HCT116 (cell line): ENCODE results near the gene RIPK4. TPM values are rescaled to one million over a fixed set of nuclear protein-coding genes. Genes with fewer than 3 reads are reported as not detected.

Source experiments
- ATAC-seq: fragments of 200-7000 bp; cut with Tn5 transposase; 2 replicates; pipeline ENCODE4 v1.9.1; 2020; ENCODE audit warnings: mild to moderate bottlenecking, moderate library complexity
- BruUV-seq: library from RNA; stranded (reverse); fragments of 400-500 nt; replicated peaks from 2 replicates; lab custom pipeline; 2021; lab: Mats Ljungman, UMichigan
- CTCF ChIA-PET: fragments of 300-600 bp; sonication (Branson Sonifier 250); formaldehyde crosslinking; loops from one replicate; lab custom pipeline; 2021; ENCODE audit warnings: antibody characterized with exemption; lab: Charles Lee
- POLR2A ChIA-PET: fragments of 300-600, 350-600 bp; sonication (Branson Sonifier 250); formaldehyde crosslinking; loops from one replicate; lab custom pipeline; 2021; ENCODE audit warnings: antibody characterized with exemption; lab: Charles Lee
- RAD21 ChIA-PET, 2 experiments: fragments of 300-600 bp; sonication (Branson Sonifier 250); formaldehyde crosslinking; loops; one replicate each; lab custom pipeline; 2023; ENCODE audit warnings: low total read pairs in 2 of 2; ENCODE audit not compliant: uncharacterized antibody in 2 of 2, unreplicated experiment in 2 of 2, low non-redundant PET in 1 of 2; lab: Charles Lee
- DNase-seq: peaks from one replicate; pipeline ENCODE4 v3.0.0-alpha.2; 2010; ENCODE audit warnings: low read depth, low spot score
- H2AFZ ChIP-seq: fragments of 200-600 bp; shearing (Covaris generic), sonication (generic); 2 replicates; pipeline ENCODE4 v1.6.1; 2017; ENCODE audit warnings: low read depth, mixed run types, mixed read lengths, antibody characterized with exemption, low read length; ENCODE audit not compliant: poor library complexity, severe bottlenecking
- H3K27ac ChIP-seq: 2 replicates; pipeline ENCODE4 v1.5.1; 2012; ENCODE audit warnings: low read depth, low read length
- H3K27me3 ChIP-seq: fragments of 200-600 bp; sonication (generic); 2 replicates; pipeline ENCODE4 v1.6.1; 2016; ENCODE audit warnings: mixed run types, low read length, mixed read lengths; ENCODE audit not compliant: insufficient read depth
- H3K36me3 ChIP-seq, 2 experiments: fragments of 200-500 bp in 1 of 2; fragments of 200-600 bp in 1 of 2; sonication (Bioruptor generic) in 1 of 2; sonication (generic) in 1 of 2; 2 replicates each; pipeline versions ENCODE4 v1.5.1 to v1.6.1; 2014 to 2016; ENCODE audit warnings: low read length in 2 of 2, inconsistent platforms in 1 of 2, mixed read lengths in 1 of 2, mixed run types in 1 of 2; ENCODE audit not compliant: insufficient read depth in 2 of 2, control insufficient read depth in 1 of 2
- H3K4me1 ChIP-seq, 2 experiments: fragments of 200-600 bp in 1 of 2; sonication (generic) in 1 of 2; 2 replicates each; pipeline versions ENCODE4 v1.5.1 to v1.6.1; 2012 to 2017; ENCODE audit warnings: low read length in 2 of 2, inconsistent platforms in 1 of 2, mild to moderate bottlenecking in 1 of 2, mixed read lengths in 1 of 2, mixed run types in 1 of 2, moderate library complexity in 1 of 2; ENCODE audit not compliant: insufficient read depth in 2 of 2, control insufficient read depth in 1 of 2
- H3K4me2 ChIP-seq: fragments of 200-600 bp; sonication (generic); 2 replicates; pipeline ENCODE4 v1.6.1; 2017; ENCODE audit warnings: mixed run types, low read length, mixed read lengths
- H3K4me3 ChIP-seq, 2 experiments: fragments of 200-600 bp in 1 of 2; sonication (generic) in 1 of 2; replicated peaks in 1 of 2; 2 replicates each; pipeline ENCODE4 v1.5.1; 2011 to 2016; ENCODE audit warnings: low read length in 2 of 2, control low read depth in 1 of 2, low read depth in 1 of 2, mild to moderate bottlenecking in 1 of 2, mixed read lengths in 1 of 2, mixed run types in 1 of 2
- H3K79me2 ChIP-seq: fragments of 200-600 bp; sonication (generic); 2 replicates; pipeline ENCODE4 v1.6.1; 2017; ENCODE audit warnings: mild to moderate bottlenecking, mixed run types, low read length, moderate library complexity, mixed read lengths; ENCODE audit not compliant: insufficient read depth
- H3K9ac ChIP-seq: fragments of 200-600 bp; sonication (generic); 2 replicates; pipeline ENCODE4 v1.6.1; 2016; ENCODE audit warnings: low read length, mixed read lengths
- H3K9me2 ChIP-seq: fragments of 200-600 bp; sonication (generic), shearing (Covaris generic); 2 replicates; pipeline ENCODE4 v1.6.1; 2017; ENCODE audit warnings: mixed run types, mild to moderate bottlenecking, moderate library complexity; ENCODE audit not compliant: insufficient read depth
- H3K9me3 ChIP-seq, 2 experiments: fragments of 200-500 bp in 1 of 2; fragments of 200-600 bp in 1 of 2; sonication (Bioruptor generic) in 1 of 2; sonication (generic) in 1 of 2; 2 replicates each; pipeline ENCODE4 v1.6.1; 2014 to 2017; ENCODE audit warnings: low read length in 2 of 2, mixed read lengths in 2 of 2, inconsistent platforms in 1 of 2, low read depth in 1 of 2, mild to moderate bottlenecking in 1 of 2, mixed run types in 1 of 2, moderate library complexity in 1 of 2; ENCODE audit not compliant: control insufficient read depth in 1 of 2, insufficient read depth in 1 of 2
- H4K20me1 ChIP-seq: fragments of 200-600 bp; sonication (generic), shearing (Covaris generic); 2 replicates; pipeline ENCODE4 v1.6.1; 2017; ENCODE audit warnings: mixed run types, mild to moderate bottlenecking, moderate library complexity; ENCODE audit not compliant: insufficient read depth
- ATF3 ChIP-seq: IDR thresholded peaks from 2 replicates; pipeline ENCODE4 v1.6.1; 2012
- CBX3 ChIP-seq: IDR thresholded peaks from 2 replicates; pipeline ENCODE4 v1.6.1; 2012; ENCODE audit warnings: low read depth
- CEBPB ChIP-seq: IDR thresholded peaks from 2 replicates; pipeline ENCODE4 v1.6.1; 2012; ENCODE audit warnings: low read depth
- ELF1 ChIP-seq: IDR thresholded peaks from 2 replicates; pipeline ENCODE4 v1.6.1; 2012; ENCODE audit warnings: low read depth, borderline replicate concordance
- EZH2 ChIP-seq: fragments of 200-600 bp; sonication (generic); IDR thresholded peaks from 2 replicates; pipeline ENCODE4 v1.6.1; 2017; ENCODE audit warnings: antibody characterized with exemption, mixed run types
- EZH2phosphoT487 ChIP-seq: fragments of 200-600 bp; IDR thresholded peaks from 2 replicates; pipeline ENCODE4 v1.6.1; 2018; ENCODE audit warnings: antibody characterized with exemption, borderline replicate concordance
- FOSL1 ChIP-seq: IDR thresholded peaks from 2 replicates; pipeline ENCODE4 v1.6.1; 2012; ENCODE audit warnings: low read depth
- JUND ChIP-seq: IDR thresholded peaks from 2 replicates; pipeline ENCODE4 v1.6.1; 2012
- MAX ChIP-seq: IDR thresholded peaks from 2 replicates; pipeline ENCODE4 v1.6.1; 2012
- POLR2A ChIP-seq: IDR thresholded peaks from 2 replicates; pipeline ENCODE4 v1.7.0; 2011; ENCODE audit warnings: borderline replicate concordance; ENCODE audit not compliant: insufficient read depth, insufficient read length; ENCODE audit errors: extremely low read depth
- POLR2AphosphoS5 ChIP-seq: IDR thresholded peaks from 2 replicates; pipeline ENCODE4 v1.6.1; 2011; ENCODE audit warnings: mild to moderate bottlenecking, low read depth, low read length, moderate library complexity
- RAD21 ChIP-seq: IDR thresholded peaks from 2 replicates; pipeline ENCODE4 v1.6.1; 2012; ENCODE audit warnings: low read depth, mild to moderate bottlenecking
- REST ChIP-seq: IDR thresholded peaks from 2 replicates; pipeline ENCODE4 v1.6.1; 2012; ENCODE audit warnings: low read depth
- SRF ChIP-seq: IDR thresholded peaks from 2 replicates; pipeline ENCODE4 v1.6.1; 2012; ENCODE audit warnings: low read depth
- TCF7L2 ChIP-seq: IDR thresholded peaks from 2 replicates; pipeline ENCODE4 v1.7.0; 2011; ENCODE audit warnings: borderline replicate concordance, inconsistent platforms; ENCODE audit not compliant: insufficient read depth, insufficient read length; ENCODE audit errors: extremely low read depth
- YY1 ChIP-seq: IDR thresholded peaks from 2 replicates; pipeline ENCODE4 v1.6.1; 2011; ENCODE audit warnings: low read length, low read depth, moderate library complexity, mild to moderate bottlenecking; ENCODE audit not compliant: insufficient replicate concordance; ENCODE audit errors: extremely low read depth
- ZNF274 ChIP-seq: fragments of 200-500 bp; sonication (Bioruptor generic); IDR thresholded peaks from 2 replicates; pipeline ENCODE4 v1.6.1; 2014; ENCODE audit warnings: mild to moderate bottlenecking, low read depth, low read length, inconsistent platforms
- intact Hi-C: fragments of 100-400 bp; cut with micrococcal nuclease; formaldehyde crosslinking; loops from 2 replicates; pipeline ENCODE4 v1.10.0; 2022
- total RNA-seq: library from RNA; stranded (reverse); gene quantifications from one replicate; pipeline ENCODE4 v1.2.1, GENCODE V29; 2021; ENCODE audit not compliant: unreplicated experiment
- TF ChIP-seq, protein P1 (sequence below): IDR thresholded peaks from 2 replicates; pipeline ENCODE4 v1.6.1; 2011; ENCODE audit warnings: mild to moderate bottlenecking, low read length, moderate library complexity; ENCODE audit not compliant: insufficient replicate concordance; ENCODE audit errors: extremely low read depth

Gene RIPK4
- total RNA-seq, 1 experiment from 2014 or later, result 9.9 TPM

GRCh38 chr21:41769521-41769920, 2.7 kb upstream of the RIPK4 start:
- ATAC-seq, result no peak
- no peak for DNase-seq
- Histone ChIP-seq H3K27ac (no peak overlapping the region), H3K4me1 (peaks cover 31 to 38% of the 10 kb centered on the region in 2 experiments), H3K27me3 (peaks cover 43% of the 10 kb centered on the region), H3K9me3 (no peaks in the 10 kb centered on the region), H3K36me3 (no peaks in the 10 kb centered on the region; a peak in 1 of 4 replicates), H3K4me2 (no peak overlapping the region), H3K79me2 (peaks cover 20% of the 10 kb centered on the region), H2AFZ (no peak overlapping the region), H3K9ac (no peak overlapping the region), H3K4me3 (no peak overlapping the region), H4K20me1 (no peaks in the 10 kb centered on the region), H3K9me2 (no peaks in the 10 kb centered on the region)
- RAD21 ChIA-PET, result no interaction called here
- BruUV-seq, result no TSS peak
- TF ChIP-seq FOSL1 (no peak), MAX (no peak), POLR2A (no peak), CEBPB (no peak), EZH2 (no peak), SRF (no peak), EZH2phosphoT487 (no peak), REST (no peak), POLR2AphosphoS5 (no peak), JUND (no peak), YY1 (no peak), TCF7L2 (no peak), CBX3 (no peak), ELF1 (no peak), RAD21 (no peak), ZNF274 (no peak), ATF3 (no peak)
- TF ChIP-seq, protein P1, sequence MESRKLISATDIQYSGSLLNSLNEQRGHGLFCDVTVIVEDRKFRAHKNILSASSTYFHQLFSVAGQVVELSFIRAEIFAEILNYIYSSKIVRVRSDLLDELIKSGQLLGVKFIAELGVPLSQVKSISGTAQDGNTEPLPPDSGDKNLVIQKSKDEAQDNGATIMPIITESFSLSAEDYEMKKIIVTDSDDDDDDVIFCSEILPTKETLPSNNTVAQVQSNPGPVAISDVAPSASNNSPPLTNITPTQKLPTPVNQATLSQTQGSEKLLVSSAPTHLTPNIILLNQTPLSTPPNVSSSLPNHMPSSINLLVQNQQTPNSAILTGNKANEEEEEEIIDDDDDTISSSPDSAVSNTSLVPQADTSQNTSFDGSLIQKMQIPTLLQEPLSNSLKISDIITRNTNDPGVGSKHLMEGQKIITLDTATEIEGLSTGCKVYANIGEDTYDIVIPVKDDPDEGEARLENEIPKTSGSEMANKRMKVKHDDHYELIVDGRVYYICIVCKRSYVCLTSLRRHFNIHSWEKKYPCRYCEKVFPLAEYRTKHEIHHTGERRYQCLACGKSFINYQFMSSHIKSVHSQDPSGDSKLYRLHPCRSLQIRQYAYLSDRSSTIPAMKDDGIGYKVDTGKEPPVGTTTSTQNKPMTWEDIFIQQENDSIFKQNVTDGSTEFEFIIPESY, result no peak
- CTCF ChIA-PET, result interaction anchor here (0.6 to 3.9 kb wide), 2 partner anchors 9 to 157 kb away, joined by 4 to 28 read pairs; no protein-coding TSS in a partner anchor
- intact Hi-C loops, result loop anchor here (5.0 kb wide), 1 partner anchor 92 kb away; no protein-coding TSS in a partner anchor
- POLR2A ChIA-PET, result interaction anchor here (1.2 kb wide), 1 partner anchor 10 kb away, joined by 4 read pairs; no protein-coding TSS in a partner anchor
